ENCODE measurements around the gene SPAG16.

SPAG16 gene

GRCh38 chr2:214019973-214020345 lies 735.7 kb downstream of the SPAG16 start:
- H3K27me3 Mint-ChIP-seq (ENCODE audit: low read depth), result no peaks in the 10 kb centered on the region
- TF ChIP-seq CTCF (IDR thresholded peaks at IDR 0.05; ENCODE audit: unreplicated experiment in 3 of 3), result no peak
- no peaks in the 10 kb centered on the region for H3K9me3 Mint-ChIP-seq
- H3K4me1 Mint-ChIP-seq, result no peaks in the 10 kb centered on the region
- H3K36me3 Mint-ChIP-seq (ENCODE audit: low read depth), result no peaks in the 10 kb centered on the region
- no peak overlapping the region for H3K27ac Mint-ChIP-seq
- H3K4me3 Mint-ChIP-seq, result no peak overlapping the region

- Mint-ChIP-seq H3K4me1 (no peaks in the 10 kb centered on the region), H3K9me3 (no peaks in the 10 kb centered on the region), H3K4me3 (no peak overlapping the region), H3K36me3 (ENCODE audit: low read depth) (no peaks in the 10 kb centered on the region), H3K27me3 (ENCODE audit: low read depth) (no peaks in the 10 kb centered on the region), H3K27ac (no peak overlapping the region)
- no peak for TF ChIP-seq CTCF (IDR thresholded peaks at IDR 0.05; ENCODE audit: unreplicated experiment in 3 of 3)
These were observed 744.9 kb downstream of the SPAG16 start for GRCh38 chr2:214029190-214029589.

GRCh38 chr2:214031566-214031965 lies 747.3 kb downstream of the SPAG16 start:
- Mint-ChIP-seq H3K9me3 (no peaks in the 10 kb centered on the region), H3K36me3 (ENCODE audit: low read depth) (no peaks in the 10 kb centered on the region), H3K27ac (no peak overlapping the region), H3K27me3 (ENCODE audit: low read depth) (no peaks in the 10 kb centered on the region), H3K4me1 (no peaks in the 10 kb centered on the region), H3K4me3 (no peak overlapping the region)
- no peak for TF ChIP-seq CTCF (IDR thresholded peaks at IDR 0.05; ENCODE audit: unreplicated experiment in 3 of 3)

GRCh38 chr2:214034417-214034816 lies 750.2 kb downstream of the SPAG16 start:
- Mint-ChIP-seq H3K27me3 (ENCODE audit: low read depth) (no peaks in the 10 kb centered on the region), H3K4me3 (no peak overlapping the region), H3K4me1 (no peaks in the 10 kb centered on the region), H3K36me3 (ENCODE audit: low read depth) (no peaks in the 10 kb centered on the region), H3K27ac (no peak overlapping the region), H3K9me3 (no peaks in the 10 kb centered on the region)
- no peak for TF ChIP-seq CTCF (IDR thresholded peaks at IDR 0.05; ENCODE audit: unreplicated experiment in 3 of 3)

- no peak overlapping the region for H3K4me3 Mint-ChIP-seq
- H3K27me3 Mint-ChIP-seq (ENCODE audit: low read depth), result no peaks in the 10 kb centered on the region
- H3K36me3 Mint-ChIP-seq (ENCODE audit: low read depth), result no peaks in the 10 kb centered on the region
- H3K4me1 Mint-ChIP-seq, result no peaks in the 10 kb centered on the region
- peaks cover 5% of the 10 kb centered on the region for H3K9me3 Mint-ChIP-seq
- H3K27ac Mint-ChIP-seq, result no peak overlapping the region
- TF ChIP-seq CTCF (IDR thresholded peaks at IDR 0.05; ENCODE audit: unreplicated experiment in 3 of 3), result no peak
These were observed 751.0 kb downstream of the SPAG16 start for GRCh38 chr2:214035091-214035852.

GRCh38 chr2:214035921-214036320 lies 751.7 kb downstream of the SPAG16 start:
- H3K27ac Mint-ChIP-seq, result no peak overlapping the region
- H3K36me3 Mint-ChIP-seq (ENCODE audit: low read depth), result no peaks in the 10 kb centered on the region
- H3K9me3 Mint-ChIP-seq, result peaks cover 8% of the 10 kb centered on the region
- no peak for TF ChIP-seq CTCF (IDR thresholded peaks at IDR 0.05; ENCODE audit: unreplicated experiment in 3 of 3)
- no peak overlapping the region for H3K4me3 Mint-ChIP-seq
- H3K27me3 Mint-ChIP-seq (ENCODE audit: low read depth), result no peaks in the 10 kb centered on the region
- no peaks in the 10 kb centered on the region for H3K4me1 Mint-ChIP-seq
